ENCODE data around the gene MBD3.
"Not testable (repeated sequence)": the region's sequence is repeated elsewhere in the genome, so short reads cannot be mapped to it uniquely, and the experiment has no call there.

The MBD3 gene, protein sequence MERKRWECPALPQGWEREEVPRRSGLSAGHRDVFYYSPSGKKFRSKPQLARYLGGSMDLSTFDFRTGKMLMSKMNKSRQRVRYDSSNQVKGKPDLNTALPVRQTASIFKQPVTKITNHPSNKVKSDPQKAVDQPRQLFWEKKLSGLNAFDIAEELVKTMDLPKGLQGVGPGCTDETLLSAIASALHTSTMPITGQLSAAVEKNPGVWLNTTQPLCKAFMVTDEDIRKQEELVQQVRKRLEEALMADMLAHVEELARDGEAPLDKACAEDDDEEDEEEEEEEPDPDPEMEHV

GRCh38 chr19:1592755-1593500 is at the start of gene MBD3:
Gene MBD3 (minus strand): TSS chr19:1592865. CDS start chr19:1592631, 234 bp downstream.
- DNase-seq (ENCODE audit: low read depth in 2 of 2), result peak; percentile 81 to 84

- not testable (repeated sequence) for DNase-seq (ENCODE audit: low read depth in 2 of 2)
Measured at GRCh38 chr19:1640893-1641448, 48.3 kb upstream of the MBD3 start.

DNA sequence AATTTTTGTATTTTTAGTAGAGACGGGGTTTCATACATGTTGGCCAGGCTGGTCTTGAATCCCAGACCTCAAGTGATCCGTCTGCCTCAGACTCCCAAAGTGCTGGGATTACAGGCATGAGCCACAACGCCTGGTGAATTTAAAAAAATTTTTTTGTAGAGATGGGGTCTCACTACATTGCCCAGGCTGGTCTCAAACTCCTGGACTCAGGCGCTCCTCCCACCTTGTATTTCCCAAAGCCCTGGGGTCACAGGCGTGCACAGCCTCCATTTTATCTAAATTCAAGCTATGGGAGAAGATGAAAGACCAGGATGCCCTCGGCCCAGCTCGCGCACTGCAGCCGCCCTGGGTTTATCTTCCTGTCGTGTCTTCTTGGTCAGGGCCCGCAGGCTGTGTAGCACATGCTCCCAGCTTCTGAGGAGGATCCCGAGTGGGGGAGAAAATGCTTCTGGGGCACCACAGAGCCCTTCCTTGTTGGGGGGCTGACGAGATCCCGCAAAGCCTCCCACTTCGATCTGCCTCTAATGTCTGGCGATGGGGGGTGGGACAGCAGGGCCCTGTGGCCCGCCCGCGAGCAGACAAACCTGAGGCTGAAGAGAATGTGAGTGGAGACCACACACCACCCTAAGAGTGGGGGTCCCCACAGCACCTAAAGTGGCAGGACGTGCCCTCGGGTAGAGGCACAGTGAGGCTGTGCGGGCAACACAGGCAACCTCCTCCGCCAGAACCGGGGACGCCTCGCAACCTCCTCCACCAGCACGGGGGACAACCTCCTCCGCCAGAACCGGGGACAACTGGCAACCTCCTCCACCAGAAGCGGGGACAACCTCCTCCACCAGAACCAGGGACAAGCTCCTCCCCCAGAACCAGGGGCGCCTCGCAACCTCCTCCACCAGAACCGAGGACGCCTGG is 43.9 kb upstream of the MBD3 start:
- no peak for DNase-seq (ENCODE audit: low read depth in 2 of 2)

DNA sequence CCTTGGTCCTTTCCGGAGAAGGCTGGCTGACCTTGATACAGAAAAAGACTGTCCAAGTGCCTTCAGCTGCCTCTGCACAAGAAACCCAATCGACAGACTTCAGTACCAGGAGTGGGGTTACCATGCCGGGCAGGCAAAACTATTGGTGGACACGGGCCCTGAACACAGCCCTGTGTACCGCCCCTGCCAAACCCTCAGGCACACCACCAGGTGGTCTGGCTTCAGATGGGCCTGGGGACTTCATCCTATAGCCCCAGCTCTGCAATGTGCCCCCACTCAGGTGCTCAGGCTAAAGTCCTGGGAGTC is 42.2 kb upstream of the MBD3 start:
- DNase-seq (ENCODE audit: low read depth in 2 of 2), result no peak

DNA sequence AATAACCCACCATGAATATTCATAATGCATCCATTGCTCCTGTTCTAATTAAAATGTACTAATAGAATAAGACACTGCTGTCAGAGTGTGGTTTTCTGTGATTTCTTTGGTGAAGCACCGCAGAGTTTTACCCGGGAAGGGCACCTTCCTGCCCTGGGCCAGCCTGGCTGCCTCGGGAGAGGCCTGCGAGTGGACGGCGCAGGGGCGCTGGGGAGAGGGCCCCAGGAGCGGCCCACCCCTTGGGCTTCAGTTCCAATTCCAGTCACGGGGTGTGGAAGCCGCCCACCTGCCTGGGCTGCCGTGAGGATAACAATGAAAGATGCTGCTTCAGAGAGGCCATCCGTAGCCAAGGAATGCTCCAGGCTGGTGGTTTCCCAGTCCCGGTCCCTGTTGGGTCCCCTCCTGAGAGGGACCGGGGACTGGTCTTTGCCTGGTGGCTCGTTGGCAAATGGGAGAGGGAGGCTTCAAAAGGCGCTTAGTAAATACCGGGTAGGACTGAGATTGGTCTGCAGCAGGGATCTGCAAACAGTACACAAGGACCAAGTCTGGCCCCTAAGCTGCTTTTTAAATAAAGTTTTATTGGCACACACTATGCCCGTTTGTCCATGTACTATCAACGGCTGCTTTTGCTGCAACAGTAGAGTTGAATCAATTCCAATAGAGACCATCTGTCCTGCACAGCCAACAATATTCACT is 41.7 kb upstream of the MBD3 start:
- no peak for DNase-seq (ENCODE audit: low read depth in 2 of 2)

- no peak for DNase-seq (ENCODE audit: low read depth in 2 of 2)
Measured at GRCh38 chr19:1633269-1633826, 40.7 kb upstream of the MBD3 start.

DNA sequence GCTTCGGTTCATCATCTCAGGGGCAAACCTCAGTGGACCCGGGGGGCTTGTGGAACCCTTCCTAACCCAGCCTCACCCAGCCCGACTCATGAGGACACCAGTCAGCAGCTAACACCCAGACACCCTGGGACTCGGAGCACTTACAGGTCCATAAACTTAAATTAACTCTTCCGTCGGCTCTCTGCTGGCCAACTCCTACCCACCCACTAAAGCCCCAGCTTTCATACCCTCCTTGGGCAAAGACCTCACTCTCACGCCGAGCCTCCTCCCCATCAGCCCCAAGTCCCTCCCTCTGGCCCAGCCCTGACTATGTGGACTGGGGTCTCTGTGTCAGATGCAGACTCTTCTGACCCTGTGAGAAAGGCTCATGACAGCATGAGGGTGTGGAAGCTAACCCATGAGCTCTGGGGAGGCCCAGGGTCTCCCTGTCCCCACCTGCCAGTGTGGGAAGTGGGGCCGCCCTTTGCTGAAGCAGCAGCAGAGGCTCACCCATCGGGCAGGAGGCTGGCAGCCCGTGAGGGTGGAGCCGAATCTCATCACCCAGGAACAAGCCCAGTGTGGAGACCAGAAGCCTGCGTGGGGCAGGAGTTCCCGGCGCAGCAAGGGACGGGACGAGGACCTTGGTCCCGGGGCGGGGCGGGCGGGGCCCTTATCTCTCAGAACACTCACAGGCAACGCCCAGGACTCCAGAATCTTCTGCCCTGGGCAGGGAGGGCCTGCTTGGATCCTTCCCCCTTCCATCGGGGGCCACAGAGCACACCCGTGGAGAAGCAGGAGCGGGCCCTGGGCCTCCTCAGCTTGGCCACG is 40.0 kb upstream of the MBD3 start:
- no peak for DNase-seq (ENCODE audit: low read depth in 2 of 2)

- DNase-seq (ENCODE audit: low read depth in 2 of 2), result no peak
Measured at GRCh38 chr19:1631557-1632100, 39.0 kb upstream of the MBD3 start.

DNA sequence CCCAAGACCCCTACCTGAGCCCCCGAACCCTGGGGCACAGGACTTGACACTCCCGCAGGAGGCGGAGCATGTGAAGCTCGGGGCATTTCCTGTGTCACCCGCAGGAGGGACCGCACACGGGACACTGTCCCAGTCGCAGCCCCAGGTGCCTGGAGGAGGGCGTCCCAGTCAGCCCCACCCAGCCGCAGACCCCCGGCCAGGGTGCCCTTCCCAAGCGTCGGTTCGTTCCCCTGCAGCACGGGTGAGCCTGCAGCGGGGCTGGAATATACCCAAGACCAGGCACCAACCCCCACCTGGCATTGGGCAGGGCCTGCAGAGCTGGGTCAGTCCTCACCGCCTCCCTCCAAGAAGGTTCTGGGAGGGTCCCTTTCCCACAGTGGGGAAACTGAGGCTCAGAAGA is 38.1 kb upstream of the MBD3 start:
- DNase-seq (ENCODE audit: low read depth in 2 of 2), result no peak

DNA sequence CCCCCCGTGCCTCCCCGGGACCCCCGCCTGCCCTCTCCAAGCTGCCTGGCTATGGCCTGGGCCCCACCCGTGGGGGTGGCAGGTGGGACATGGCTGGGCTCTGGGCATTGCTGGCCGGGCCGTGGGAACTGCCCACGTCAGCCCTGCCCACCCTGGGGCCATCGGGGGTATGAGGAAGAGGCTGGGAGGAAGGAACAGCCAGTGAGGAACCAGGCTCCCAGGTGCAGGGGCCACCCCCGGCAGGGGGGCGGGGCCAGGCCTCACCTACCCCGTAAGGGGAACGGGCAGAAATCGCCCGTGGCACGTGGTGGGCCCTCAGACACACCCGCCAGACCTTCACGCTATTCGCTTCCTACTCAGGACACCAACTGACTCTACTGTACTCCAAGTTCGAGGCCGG is 37.3 kb upstream of the MBD3 start:
- DNase-seq (ENCODE audit: low read depth in 2 of 2), result no peak

- no peak for DNase-seq (ENCODE audit: low read depth in 2 of 2)
Measured at GRCh38 chr19:1629256-1629808, 36.7 kb upstream of the MBD3 start.

DNA sequence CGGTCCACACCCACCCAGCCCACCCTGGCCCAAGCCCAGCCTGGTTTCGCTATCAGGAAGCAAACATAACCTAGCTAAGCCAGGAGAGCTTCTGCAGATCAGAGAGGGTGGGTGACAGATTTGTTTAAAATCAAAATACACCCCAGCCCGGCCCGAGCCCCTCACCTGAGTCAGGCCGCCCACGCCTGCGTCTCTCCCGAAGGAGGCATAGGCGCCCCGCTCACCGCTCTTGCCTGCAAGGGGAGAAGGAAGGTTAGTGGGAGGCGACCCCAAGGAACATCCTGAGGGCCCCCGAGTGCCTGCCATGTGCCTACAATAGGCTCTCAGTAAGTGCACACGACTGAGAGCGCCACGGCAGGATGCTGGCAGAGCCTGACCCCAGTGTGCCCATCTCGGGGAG is 34.5 kb upstream of the MBD3 start:
- no peak for DNase-seq (ENCODE audit: low read depth in 2 of 2)

- no peak for DNase-seq (ENCODE audit: low read depth in 2 of 2)
Measured at GRCh38 chr19:1626417-1627010, 33.8 kb upstream of the MBD3 start.

- peak; percentile 40 for DNase-seq (ENCODE audit: low read depth in 2 of 2)
Measured at GRCh38 chr19:1624458-1624857, 31.8 kb upstream of the MBD3 start.

GRCh38 chr19:1622541-1622940 is 29.9 kb upstream of the MBD3 start:
- no peak for DNase-seq (ENCODE audit: low read depth in 2 of 2)

GRCh38 chr19:1622007-1622406 is 29.3 kb upstream of the MBD3 start:
- no peak for DNase-seq (ENCODE audit: low read depth in 2 of 2)

DNA sequence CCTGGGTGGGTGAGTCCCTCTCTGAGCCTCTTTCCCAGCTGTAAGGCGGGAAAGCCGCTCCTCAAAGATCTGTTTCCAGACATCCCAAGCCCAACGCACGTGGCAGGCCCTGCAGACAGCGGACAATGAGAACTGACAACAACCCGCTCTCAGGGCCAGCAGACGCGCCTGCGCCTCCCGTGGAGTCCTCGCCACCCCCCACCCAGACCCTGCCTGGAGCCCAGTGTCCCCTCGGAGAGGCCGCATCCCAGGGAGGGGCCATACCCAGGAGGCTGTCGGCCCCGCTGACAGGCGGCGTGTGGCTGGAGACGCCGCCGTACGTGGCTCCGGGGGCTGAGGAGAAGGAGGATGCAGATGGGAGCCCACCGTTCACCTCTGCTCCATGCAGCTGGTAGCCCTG is 28.9 kb upstream of the MBD3 start:
- no peak for DNase-seq (ENCODE audit: low read depth in 2 of 2)

DNA sequence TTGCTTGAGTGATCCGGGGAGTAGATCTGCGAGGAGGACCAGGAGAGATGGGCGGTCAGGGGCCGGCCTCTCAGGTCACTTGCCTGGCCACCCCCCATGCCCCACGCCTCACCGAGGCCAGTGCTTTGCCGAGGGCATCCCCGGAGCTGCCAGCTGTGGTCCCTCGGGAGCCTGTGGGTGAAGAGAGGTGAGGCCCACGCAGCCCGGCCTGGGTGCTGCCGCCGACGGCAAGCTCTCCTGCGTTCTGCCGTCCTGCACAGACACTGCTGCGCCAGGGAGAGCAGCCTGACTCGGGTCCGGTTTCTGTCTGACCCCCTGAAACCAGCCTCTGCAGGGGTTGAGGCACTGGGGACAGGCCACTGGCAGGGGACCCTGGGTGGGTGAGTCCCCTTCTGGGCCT is 28.4 kb upstream of the MBD3 start:
- DNase-seq (ENCODE audit: low read depth in 2 of 2), result no peak

DNA sequence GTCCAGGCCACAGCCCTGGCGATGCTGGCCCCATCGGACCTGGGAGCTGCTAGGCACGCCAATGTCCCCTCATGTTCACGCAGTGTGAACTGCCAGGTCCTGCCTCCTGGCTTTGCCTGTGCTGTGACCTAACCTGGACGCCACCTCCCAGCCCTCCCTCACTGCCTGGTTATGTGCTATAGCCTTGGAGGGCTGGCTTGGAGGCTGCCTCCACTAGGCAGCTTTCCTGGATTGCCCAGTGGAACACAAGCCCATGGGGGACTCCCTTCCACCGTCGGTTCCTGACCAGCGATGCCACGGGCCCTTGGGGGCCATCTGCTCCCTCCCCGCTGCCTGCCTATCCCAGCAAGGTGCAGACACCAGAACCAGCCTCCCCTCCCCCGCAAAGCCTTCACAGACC is 27.8 kb upstream of the MBD3 start:
- no peak for DNase-seq (ENCODE audit: low read depth in 2 of 2)

All from stimulated activated CD4-positive, alpha-beta T cell treated with anti-CD3 and anti-CD28 coated beads, Interleukin-4, amount 100 ng/mL, for 48 hours (primary cell).